ENCODE measurements around the gene PCDH9.

PCDH9 gene

DNA sequence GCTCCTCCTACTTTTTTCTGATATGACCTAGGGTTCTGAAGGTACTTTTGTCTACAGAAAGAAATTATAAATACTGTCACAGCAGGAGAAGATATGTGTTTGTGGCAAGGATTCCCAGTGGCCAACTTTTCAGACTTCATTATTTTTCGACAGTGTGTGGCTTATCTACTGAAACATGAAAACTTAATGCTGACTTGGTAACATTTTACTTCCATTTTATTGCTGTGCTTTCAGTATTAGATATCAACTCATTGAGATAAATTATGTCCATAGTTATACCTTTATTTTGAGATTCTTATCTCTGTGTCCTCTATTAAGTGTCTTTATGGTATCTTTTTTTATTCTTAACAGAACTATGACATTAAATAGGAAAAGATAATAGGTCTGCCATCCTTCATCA is 700.0 kb downstream of the PCDH9 start:
- no peak for DNase-seq (ENCODE audit: low read depth in 3 of 3)

DNA sequence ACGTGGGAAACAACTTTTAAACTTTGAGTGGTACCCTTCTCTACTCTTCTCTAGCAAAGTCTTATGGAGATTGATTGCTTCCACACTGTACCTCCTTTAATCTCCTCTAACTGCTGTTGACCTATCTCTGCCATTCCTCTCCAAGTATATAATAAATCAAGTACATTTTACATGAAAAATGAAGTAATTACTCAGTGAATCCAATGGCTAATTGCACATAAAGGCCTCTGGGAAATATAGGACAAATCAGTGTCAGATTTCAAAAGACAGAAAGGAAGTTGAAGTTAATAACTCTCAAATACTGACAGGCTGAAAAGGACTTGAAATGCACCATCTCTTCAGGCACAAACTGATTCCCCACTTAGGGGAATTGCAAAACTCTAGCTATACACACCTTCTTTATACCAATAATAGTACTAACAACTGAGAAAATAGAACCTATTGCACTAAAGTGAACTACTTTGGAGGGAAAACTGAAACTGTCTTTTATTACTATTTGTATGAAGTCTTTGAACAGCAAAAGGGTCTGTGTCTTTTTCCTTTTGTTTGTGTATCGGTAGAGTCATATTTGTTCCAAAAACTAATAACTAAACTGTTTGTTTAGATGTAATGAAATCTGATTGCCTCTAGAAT is 701.1 kb downstream of the PCDH9 start:
- no peak for DNase-seq (ENCODE audit: low read depth in 3 of 3)

- DNase-seq (ENCODE audit: low read depth in 3 of 3): no peak
These were observed 702.0 kb downstream of the PCDH9 start for GRCh38 chr13:66528180-66528579.

- no peak for DNase-seq (ENCODE audit: low read depth in 3 of 3)
These were observed 709.4 kb downstream of the PCDH9 start for GRCh38 chr13:66520511-66521355.

GRCh38 chr13:66519259-66519658 is 710.9 kb downstream of the PCDH9 start:
- no peak for DNase-seq (ENCODE audit: low read depth in 3 of 3)

DNA sequence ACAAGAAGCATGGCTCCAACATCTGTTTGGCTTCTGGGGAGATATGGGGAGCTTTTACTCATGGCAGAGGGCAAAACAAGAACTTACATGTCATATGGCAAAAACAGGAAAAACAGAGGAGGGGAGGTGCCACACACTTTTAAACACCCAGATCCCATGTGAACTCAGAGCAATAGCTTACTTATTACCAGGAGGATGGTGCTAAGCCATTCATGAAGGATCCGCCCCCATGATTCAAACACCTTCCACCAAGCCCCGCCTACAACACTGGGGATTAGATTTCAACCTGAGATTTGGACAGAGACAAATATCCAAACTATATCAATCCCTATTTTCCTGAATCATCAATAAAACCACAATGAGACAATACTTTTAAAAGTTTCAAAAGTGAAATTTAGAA is 712.1 kb downstream of the PCDH9 start:
- DNase-seq (ENCODE audit: low read depth in 3 of 3): no peak

- no peak for DNase-seq (ENCODE audit: low read depth in 3 of 3)
These were observed 716.4 kb downstream of the PCDH9 start for GRCh38 chr13:66513728-66514127.

DNA sequence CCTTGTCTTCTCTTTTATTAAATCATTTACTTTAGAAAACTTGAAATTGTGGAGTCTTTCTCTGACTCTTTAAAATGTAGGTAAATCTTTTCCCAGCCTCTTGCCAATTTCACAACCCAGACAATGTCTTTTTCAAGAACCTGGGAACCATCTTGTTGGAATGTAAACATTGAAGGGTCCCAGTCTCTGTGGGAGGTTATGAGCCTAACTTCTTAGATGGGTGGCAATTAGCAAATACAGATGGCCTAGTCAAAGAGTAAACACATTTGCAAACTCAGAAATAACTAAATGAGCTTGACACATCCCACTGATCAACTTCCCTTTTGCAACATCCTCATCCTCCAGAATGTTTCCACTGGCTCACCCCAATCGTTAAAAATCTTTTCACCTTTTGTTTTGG is 721.0 kb downstream of the PCDH9 start:
- DNase-seq (ENCODE audit: low read depth in 3 of 3): no peak

DNA sequence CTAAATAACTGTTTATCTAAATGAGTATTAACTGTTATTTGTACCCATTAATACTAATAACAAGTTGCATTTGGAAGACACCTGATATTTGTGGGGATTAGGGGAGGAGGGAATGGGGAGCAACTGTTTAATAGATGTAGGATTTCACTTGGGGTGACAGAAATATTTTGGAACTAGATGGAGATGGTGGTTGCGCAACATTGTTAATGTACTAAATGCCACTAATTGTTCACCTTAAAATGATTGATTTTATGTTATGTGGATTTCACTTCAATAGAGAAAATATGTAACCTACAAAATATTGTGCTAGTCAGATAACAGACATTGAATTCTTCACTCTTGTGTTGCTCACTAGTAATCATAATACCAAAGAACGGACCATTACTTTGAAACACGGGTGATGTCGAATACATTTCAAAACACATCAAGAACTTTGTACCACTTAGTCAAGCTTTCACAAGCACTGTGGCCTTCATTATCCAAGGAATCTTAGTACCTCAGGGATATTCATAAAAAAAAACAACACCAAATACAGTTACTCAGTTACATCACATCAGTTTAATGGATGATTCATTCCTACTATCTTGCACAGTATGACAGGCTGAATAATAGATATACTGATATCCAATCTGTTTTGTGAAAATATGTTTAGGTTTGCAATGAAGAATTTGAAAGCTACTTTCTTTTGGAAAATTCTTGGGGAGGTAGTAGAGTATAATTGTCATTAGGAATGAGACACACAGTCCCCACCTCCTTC is 721.8 kb downstream of the PCDH9 start:
- DNase-seq (ENCODE audit: low read depth in 3 of 3): no peak

- no peak for DNase-seq (ENCODE audit: low read depth in 3 of 3)
These were observed 723.2 kb downstream of the PCDH9 start for GRCh38 chr13:66506979-66507378.

- DNase-seq (ENCODE audit: low read depth in 3 of 3): no peak
These were observed 723.9 kb downstream of the PCDH9 start for GRCh38 chr13:66506051-66506777.

DNA sequence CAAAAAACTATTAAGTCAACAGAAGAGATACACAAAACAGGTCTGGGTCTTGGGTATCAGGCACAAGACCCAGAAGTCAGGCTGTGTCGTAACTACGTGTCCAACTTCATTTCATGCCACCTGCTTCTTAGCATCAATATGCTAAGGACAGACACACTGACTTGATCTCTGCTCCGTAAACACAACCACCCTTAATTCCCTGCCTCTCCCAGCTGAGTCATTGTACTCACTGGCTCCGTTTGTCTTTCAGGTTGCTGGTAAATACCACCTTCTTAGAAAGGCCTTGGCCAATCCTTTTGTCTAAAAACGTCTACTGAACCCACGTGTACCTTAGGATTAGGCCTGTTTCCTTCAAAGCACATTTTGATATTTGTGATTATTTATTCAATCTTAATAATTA is 726.2 kb downstream of the PCDH9 start:
- no peak for DNase-seq (ENCODE audit: low read depth in 3 of 3)

DNA sequence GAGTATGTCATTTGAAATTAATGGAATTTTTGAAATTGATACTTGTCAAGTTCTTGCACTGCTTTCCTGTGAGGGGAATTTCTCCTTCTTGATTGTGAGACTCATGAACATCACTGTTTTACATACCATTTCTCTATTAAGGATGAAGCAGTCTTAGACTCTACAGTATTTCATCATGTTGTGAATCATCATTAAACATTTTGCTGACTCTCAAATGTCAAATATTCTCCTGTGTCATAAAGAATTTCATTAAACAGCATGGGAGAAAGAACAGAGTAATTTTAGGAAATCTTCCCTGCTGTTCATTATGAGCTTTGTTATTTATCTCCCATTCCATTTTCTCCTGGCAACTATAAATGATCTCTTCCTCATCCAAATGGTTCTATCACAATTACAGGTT is 729.0 kb downstream of the PCDH9 start:
- DNase-seq (ENCODE audit: low read depth in 3 of 3): no peak

- no peak for DNase-seq (ENCODE audit: low read depth in 3 of 3)
These were observed 737.7 kb downstream of the PCDH9 start for GRCh38 chr13:66492479-66492878.

DNA sequence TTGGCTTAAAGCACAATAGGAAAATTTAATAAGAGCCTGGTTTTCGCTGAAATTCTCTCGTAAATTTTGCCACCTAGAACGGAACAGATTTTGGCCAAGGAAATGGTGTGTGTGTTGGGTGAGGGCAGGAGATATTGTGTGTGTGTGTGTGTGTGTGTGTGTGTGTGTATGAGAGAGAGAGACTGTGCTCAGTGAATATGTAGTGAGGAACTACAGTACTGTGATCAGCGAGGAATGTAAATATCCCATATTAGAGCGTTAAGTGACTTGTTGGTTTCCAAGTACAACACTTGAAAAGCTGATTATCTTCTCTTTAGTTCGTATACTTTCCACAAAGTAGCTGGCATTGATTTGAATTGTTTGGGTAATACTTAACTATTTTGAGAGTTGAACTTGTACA is 738.9 kb downstream of the PCDH9 start:
- DNase-seq (ENCODE audit: low read depth in 3 of 3): no peak

- no peak for DNase-seq (ENCODE audit: low read depth in 3 of 3)
These were observed 740.5 kb downstream of the PCDH9 start for GRCh38 chr13:66489586-66489985.

- no peak for DNase-seq (ENCODE audit: low read depth in 3 of 3)
These were observed 741.0 kb downstream of the PCDH9 start for GRCh38 chr13:66489172-66489571.

DNA sequence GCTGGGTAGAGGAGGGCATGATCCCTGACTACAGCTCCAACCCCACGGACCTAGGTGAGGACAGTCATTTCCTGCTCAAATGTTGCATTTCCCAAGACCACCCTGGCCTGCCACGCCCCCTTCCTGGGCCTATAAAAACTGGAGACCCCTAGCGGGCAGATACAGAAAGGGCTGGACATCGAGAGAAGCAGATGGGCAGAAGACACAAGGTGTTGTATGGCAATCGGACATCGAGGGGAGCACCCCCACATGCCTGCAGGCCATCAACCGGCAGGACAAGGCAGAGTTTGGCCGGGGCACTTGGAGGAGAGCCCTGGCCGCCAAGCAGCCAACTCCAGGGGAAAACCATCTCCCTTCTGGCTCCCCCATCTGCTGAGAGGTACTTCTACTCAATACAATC is 746.4 kb downstream of the PCDH9 start:
- DNase-seq (ENCODE audit: low read depth in 3 of 3): no peak

DNA sequence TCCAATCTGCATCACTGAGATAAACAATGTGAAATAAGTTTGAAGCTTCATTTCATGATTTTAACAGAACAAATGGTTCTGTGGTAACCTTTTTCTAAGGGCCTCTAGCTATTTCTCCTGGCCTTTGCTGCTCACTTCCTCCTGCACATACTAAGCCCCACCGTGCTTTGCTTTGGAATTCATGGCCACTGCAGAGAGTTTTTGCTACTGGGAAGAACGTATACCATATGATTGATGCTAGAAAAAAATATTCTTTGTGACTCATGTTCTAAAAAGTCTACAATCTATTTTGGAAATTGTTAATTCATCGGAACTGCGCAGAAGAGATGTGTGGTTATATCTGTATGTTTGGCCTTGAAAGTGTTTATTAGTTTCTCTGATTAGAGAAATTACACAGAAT is 747.3 kb downstream of the PCDH9 start:
- DNase-seq (ENCODE audit: low read depth in 3 of 3): no peak

GRCh38 chr13:66477816-66478215 is 752.3 kb downstream of the PCDH9 start:
- no peak for DNase-seq (ENCODE audit: low read depth in 3 of 3)

GRCh38 chr13:66475061-66475460 is 755.1 kb downstream of the PCDH9 start:
- no peak for DNase-seq (ENCODE audit: low read depth in 3 of 3)

- no peak for DNase-seq (ENCODE audit: low read depth in 3 of 3)
These were observed 760.4 kb downstream of the PCDH9 start for GRCh38 chr13:66469745-66470144.

Measured in stimulated activated CD4-positive, alpha-beta T cell treated with anti-CD3 and anti-CD28 coated beads, TNF-alpha, amount 100 ng/mL, for 48 hours (primary cell).